ENCODE data around the gene PRKCH. TPM values are rescaled to one million over a fixed set of nuclear protein-coding genes. Genes with fewer than 3 reads are reported as not detected.

Gene PRKCH
- total RNA-seq, 2 experiments from 2014 or later: 109 to 145 TPM

- intact Hi-C loops (cut with DNase I, micrococcal nuclease): no loop called here
- peak; percentile 24 for ATAC-seq
- Mint-ChIP-seq H3K27ac (no peak overlapping the region), H3K4me3 (no peak overlapping the region), H3K4me1 (peaks cover 57% of the 10 kb centered on the region), H3K27me3 (no peaks in the 10 kb centered on the region), H3K36me3 (ENCODE audit: low read depth) (peaks cover 52% of the 10 kb centered on the region), H3K9me3 (ENCODE audit: low read depth) (no peaks in the 10 kb centered on the region)
- POLR2A ChIA-PET: interaction anchor here (1.4 kb wide), 1 partner anchor 14 kb away, joined by 5 read pairs; no protein-coding TSS in a partner anchor
- CTCF ChIA-PET: interaction anchor here (1.2 to 5.1 kb wide), 5 partner anchors 9 to 33 kb away, joined by 3 to 49 read pairs (median 8); no protein-coding TSS in a partner anchor
- no peak for DNase-seq
Observed at GRCh38 chr14:61494018-61494417, 172.6 kb downstream of the PRKCH start.

GRCh38 chr14:61495809-61496208 is 174.4 kb downstream of the PRKCH start:
- no peak for ATAC-seq
- no peaks in the 10 kb centered on the region for H3K27me3 Mint-ChIP-seq
- H3K4me3 Mint-ChIP-seq: no peak overlapping the region
- intact Hi-C loops (cut with DNase I, micrococcal nuclease): no loop called here
- no peaks in the 10 kb centered on the region for H3K9me3 Mint-ChIP-seq (ENCODE audit: low read depth)
- peaks cover 60% of the 10 kb centered on the region for H3K4me1 Mint-ChIP-seq
- peaks cover 54% of the 10 kb centered on the region for H3K36me3 Mint-ChIP-seq (ENCODE audit: low read depth)
- peak overlapping the region; percentile 64 for H3K27ac Mint-ChIP-seq
- CTCF ChIA-PET: interaction anchor here (0.5 to 5.1 kb wide), 5 partner anchors 9 to 51 kb away, joined by 3 to 49 read pairs (median 4); no protein-coding TSS in a partner anchor
- DNase-seq: no peak
- POLR2A ChIA-PET: no interaction called here

GRCh38 chr14:61498303-61498702 is 176.9 kb downstream of the PRKCH start:
- Mint-ChIP-seq H3K4me1 (peaks cover 85% of the 10 kb centered on the region), H3K9me3 (ENCODE audit: low read depth) (no peaks in the 10 kb centered on the region), H3K36me3 (ENCODE audit: low read depth) (peaks cover 61% of the 10 kb centered on the region), H3K27me3 (no peaks in the 10 kb centered on the region), H3K27ac (peak overlapping the region; percentile 70), H3K4me3 (no peak overlapping the region)
- CTCF ChIA-PET: interaction anchor here (0.7 to 2.5 kb wide), 2 partner anchors 8 to 176 kb away, joined by 3 to 6 read pairs; no protein-coding TSS in a partner anchor
- no peak for ATAC-seq
- DNase-seq: no peak
- intact Hi-C loops (cut with DNase I, micrococcal nuclease): no loop called here
- POLR2A ChIA-PET: no interaction called here

- ChIA-PET CTCF (interaction anchor here (1.1 to 2.5 kb wide), 4 partner anchors 9 to 29 kb away, joined by 3 to 9 read pairs (median 6); no protein-coding TSS in a partner anchor), POLR2A (no interaction called here)
- H3K27me3 Mint-ChIP-seq: no peaks in the 10 kb centered on the region
- ATAC-seq (no peak), DNase-seq (no peak)
- H3K9me3 Mint-ChIP-seq (ENCODE audit: low read depth): no peaks in the 10 kb centered on the region
- peaks cover 90% of the 10 kb centered on the region for H3K4me1 Mint-ChIP-seq
- H3K36me3 Mint-ChIP-seq (ENCODE audit: low read depth): peaks cover 61% of the 10 kb centered on the region
- intact Hi-C loops (cut with DNase I, micrococcal nuclease): no loop called here
- peak overlapping the region; percentile 70 for H3K27ac Mint-ChIP-seq
- H3K4me3 Mint-ChIP-seq: no peak overlapping the region
Observed at GRCh38 chr14:61498811-61499210, 177.4 kb downstream of the PRKCH start.

- DNase-seq (no peak), ATAC-seq (no peak)
- CTCF ChIA-PET: interaction anchor here (0.6 to 2.5 kb wide), 8 partner anchors 10 to 162 kb away, joined by 3 to 9 read pairs (median 5); no protein-coding TSS in a partner anchor
- Mint-ChIP-seq H3K4me1 (peaks cover 95% of the 10 kb centered on the region), H3K27ac (peak overlapping the region; percentile 84), H3K36me3 (ENCODE audit: low read depth) (peaks cover 64% of the 10 kb centered on the region), H3K27me3 (no peaks in the 10 kb centered on the region), H3K4me3 (no peak overlapping the region), H3K9me3 (ENCODE audit: low read depth) (no peaks in the 10 kb centered on the region)
- POLR2A ChIA-PET: interaction anchor here (0.5 to 0.7 kb wide), 3 partner anchors 13 to 70 kb away, joined by 3 to 5 read pairs (median 3); no protein-coding TSS in a partner anchor
- intact Hi-C loops (cut with DNase I, micrococcal nuclease): no loop called here
Observed at GRCh38 chr14:61499991-61500390, 178.6 kb downstream of the PRKCH start.

DNA sequence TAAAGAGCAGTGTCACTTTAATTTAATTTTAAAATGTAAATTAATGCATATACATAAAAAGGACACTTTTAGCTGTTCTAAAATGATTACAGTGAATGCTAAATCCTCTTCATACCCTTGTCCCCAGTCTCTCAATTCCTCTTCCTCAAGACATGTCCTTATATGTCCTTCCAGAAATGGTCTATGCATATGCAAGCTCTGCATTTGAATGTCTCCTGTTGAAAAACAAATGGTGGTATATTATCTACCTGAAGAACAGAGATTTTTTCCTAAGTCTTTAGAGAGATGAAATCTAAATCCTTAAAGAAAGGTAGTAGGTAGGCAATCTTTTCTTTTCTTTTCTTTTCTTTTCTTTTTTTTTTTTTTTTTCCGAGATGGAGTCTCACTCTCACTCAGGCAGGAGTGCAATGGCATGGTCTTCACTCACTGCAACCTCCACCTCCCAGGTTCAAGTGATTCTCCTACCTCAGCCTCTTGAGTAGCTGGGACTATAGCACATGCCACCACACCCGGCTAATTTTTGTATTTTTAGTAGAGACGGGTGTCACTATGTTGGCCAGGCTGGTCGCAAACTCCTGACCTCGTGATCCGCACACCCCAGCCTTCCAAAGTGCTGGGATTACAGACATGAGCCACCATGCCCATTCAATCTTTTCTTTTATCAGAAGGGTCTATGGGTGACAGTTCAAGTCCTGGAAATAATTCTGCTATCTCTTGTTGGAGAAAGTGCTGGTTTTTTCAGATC is 180.5 kb downstream of the PRKCH start:
- DNase-seq (no peak), ATAC-seq (no peak)
- intact Hi-C loops (cut with DNase I, micrococcal nuclease): loop anchor here in 1 of 2 experiments (2.0 kb wide), 2 partner anchors 61 to 169 kb away; no protein-coding TSS in a partner anchor
- CTCF ChIA-PET: interaction anchor here (0.6 to 6.3 kb wide), 10 partner anchors 9 to 335 kb away, joined by 3 to 62 read pairs (median 4); no protein-coding TSS in a partner anchor
- H3K36me3 Mint-ChIP-seq (ENCODE audit: low read depth): peaks cover 62% of the 10 kb centered on the region
- no peaks in the 10 kb centered on the region for H3K9me3 Mint-ChIP-seq (ENCODE audit: low read depth)
- H3K4me1 Mint-ChIP-seq: peaks cover 96% of the 10 kb centered on the region
- H3K4me3 Mint-ChIP-seq: peak overlapping the region; percentile 56
- POLR2A ChIA-PET: interaction anchor here (0.5 to 3.0 kb wide), 6 partner anchors 11 to 297 kb away, joined by 3 to 16 read pairs (median 4); no protein-coding TSS in a partner anchor
- H3K27ac Mint-ChIP-seq: peak overlapping the region; percentile 99
- H3K27me3 Mint-ChIP-seq: no peaks in the 10 kb centered on the region

DNA sequence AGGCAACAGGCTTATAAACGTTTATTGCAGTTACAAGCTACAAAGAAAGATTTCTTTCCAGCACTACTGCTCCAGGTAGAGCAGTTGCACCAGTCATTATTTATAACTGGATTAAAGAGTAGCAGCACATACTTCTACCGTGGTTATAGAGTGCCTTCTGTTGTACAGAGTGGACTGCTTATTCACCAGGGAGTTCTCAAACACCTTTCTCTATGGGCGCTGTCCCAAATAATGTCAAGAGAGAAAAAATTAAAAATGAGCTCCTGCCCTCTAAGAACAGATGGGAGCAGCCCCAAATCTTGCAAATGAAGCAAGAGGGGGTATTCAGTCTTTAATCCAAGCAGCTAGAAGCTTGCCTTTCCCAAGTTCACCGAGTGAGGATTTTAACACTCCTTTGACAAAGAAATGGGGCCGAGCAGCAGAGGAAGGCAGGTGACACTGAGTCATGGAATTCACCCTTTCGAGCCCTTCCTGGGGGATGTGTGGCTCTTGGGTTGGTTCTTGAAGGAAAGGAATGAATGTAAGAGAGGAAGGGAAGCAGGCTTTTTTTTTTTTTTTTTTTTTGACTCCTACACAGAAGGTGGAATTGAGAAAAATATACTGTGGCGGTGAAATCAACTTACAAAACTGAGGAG is 181.2 kb downstream of the PRKCH start:
- intact Hi-C loops (cut with DNase I, micrococcal nuclease): loop anchor here (1.0 to 2.0 kb wide), 10 partner anchors 9 to 193 kb away; partner anchors contain the start of gene HIF1A (in 2 of the 2)
- ATAC-seq (peak; percentile 39), DNase-seq (peak; percentile 59)
- Mint-ChIP-seq H3K27ac (peak overlapping the region; percentile 99), H3K4me1 (peaks cover 96% of the 10 kb centered on the region), H3K4me3 (peak overlapping the region; percentile 56), H3K9me3 (ENCODE audit: low read depth) (no peaks in the 10 kb centered on the region), H3K27me3 (no peaks in the 10 kb centered on the region), H3K36me3 (ENCODE audit: low read depth) (peaks cover 62% of the 10 kb centered on the region)
- ChIA-PET POLR2A (interaction anchor here (0.6 to 3.0 kb wide), 11 partner anchors 10 to 192 kb away, joined by 3 to 16 read pairs (median 6); partner anchors contain the start of gene HIF1A), CTCF (interaction anchor here (0.6 to 6.3 kb wide), 15 partner anchors 10 to 335 kb away, joined by 3 to 62 read pairs (median 4); no protein-coding TSS in a partner anchor)

GRCh38 chr14:61503167-61503801 is 181.9 kb downstream of the PRKCH start:
- DNase-seq (peak; percentile 90), ATAC-seq (peak; percentile 80)
- H3K4me1 Mint-ChIP-seq: peaks cover 98% of the 10 kb centered on the region
- H3K9me3 Mint-ChIP-seq (ENCODE audit: low read depth): no peaks in the 10 kb centered on the region
- peak overlapping the region; percentile 99 for H3K27ac Mint-ChIP-seq
- intact Hi-C loops (cut with DNase I, micrococcal nuclease): loop anchor here (1.0 to 2.0 kb wide), 10 partner anchors 8 to 192 kb away; partner anchors contain the start of gene HIF1A (in 2 of the 2)
- peaks cover 65% of the 10 kb centered on the region for H3K36me3 Mint-ChIP-seq (ENCODE audit: low read depth)
- ChIA-PET CTCF (interaction anchor here (0.5 to 6.3 kb wide), 17 partner anchors 9 to 358 kb away, joined by 3 to 62 read pairs (median 3); no protein-coding TSS in a partner anchor), POLR2A (interaction anchor here (0.6 to 3.0 kb wide), 12 partner anchors 9 to 193 kb away, joined by 3 to 16 read pairs (median 4); partner anchors contain the start of gene HIF1A)
- peak overlapping the region; percentile 56 for H3K4me3 Mint-ChIP-seq
- H3K27me3 Mint-ChIP-seq: no peaks in the 10 kb centered on the region

DNA sequence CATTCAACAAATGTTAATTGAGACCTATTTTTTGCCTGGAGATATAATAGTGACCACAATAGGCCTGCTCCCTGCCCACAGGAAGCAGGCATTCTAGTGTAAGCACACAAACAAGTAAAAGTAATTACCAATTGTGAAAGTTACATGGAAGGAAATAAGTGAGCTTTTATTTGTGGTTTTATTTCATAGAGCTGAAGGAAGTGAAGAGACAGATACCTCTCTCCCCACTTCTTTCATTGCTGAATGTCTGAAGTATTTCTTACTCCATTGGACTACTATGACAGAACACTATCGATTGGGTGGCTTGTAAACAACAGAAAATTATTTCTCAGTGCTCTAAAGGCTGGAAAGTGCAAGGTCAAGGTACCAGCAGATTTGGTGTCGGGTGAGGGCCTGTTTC is 183.5 kb downstream of the PRKCH start:
- intact Hi-C loops (cut with DNase I, micrococcal nuclease): no loop called here
- POLR2A ChIA-PET: interaction anchor here (0.6 to 2.2 kb wide), 5 partner anchors 20 to 162 kb away, joined by 3 to 11 read pairs (median 4); no protein-coding TSS in a partner anchor
- Mint-ChIP-seq H3K9me3 (ENCODE audit: low read depth) (peaks cover 4% of the 10 kb centered on the region), H3K27me3 (no peaks in the 10 kb centered on the region), H3K27ac (peak overlapping the region; percentile 99), H3K4me3 (peak overlapping the region; percentile 42), H3K36me3 (ENCODE audit: low read depth) (peaks cover 66% of the 10 kb centered on the region), H3K4me1 (peaks cover 98% of the 10 kb centered on the region)
- no peak for ATAC-seq
- DNase-seq: no peak
- CTCF ChIA-PET: interaction anchor here (0.6 to 6.3 kb wide), 4 partner anchors 19 to 142 kb away, joined by 3 to 62 read pairs (median 4); no protein-coding TSS in a partner anchor

All from activated CD4-positive, alpha-beta T cell treated with anti-CD3 and anti-CD28 coated beads for 36 hours (primary cell).